Suppressor macrophage treated with lipopolysaccharide for 1 hour (primary cell): Measurements from ENCODE around the gene ACP7.
"Not testable (repeated sequence)": the region's sequence is repeated elsewhere in the genome, so short reads cannot be mapped to it uniquely, and the experiment has no call there.

Experiments
- DNase-seq, 3 donors: peaks; one replicate each; pipeline ENCODE4 v3.0.0-alpha.2; 2020 to 2022

The ACP7 gene, protein sequence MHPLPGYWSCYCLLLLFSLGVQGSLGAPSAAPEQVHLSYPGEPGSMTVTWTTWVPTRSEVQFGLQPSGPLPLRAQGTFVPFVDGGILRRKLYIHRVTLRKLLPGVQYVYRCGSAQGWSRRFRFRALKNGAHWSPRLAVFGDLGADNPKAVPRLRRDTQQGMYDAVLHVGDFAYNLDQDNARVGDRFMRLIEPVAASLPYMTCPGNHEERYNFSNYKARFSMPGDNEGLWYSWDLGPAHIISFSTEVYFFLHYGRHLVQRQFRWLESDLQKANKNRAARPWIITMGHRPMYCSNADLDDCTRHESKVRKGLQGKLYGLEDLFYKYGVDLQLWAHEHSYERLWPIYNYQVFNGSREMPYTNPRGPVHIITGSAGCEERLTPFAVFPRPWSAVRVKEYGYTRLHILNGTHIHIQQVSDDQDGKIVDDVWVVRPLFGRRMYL

DNA sequence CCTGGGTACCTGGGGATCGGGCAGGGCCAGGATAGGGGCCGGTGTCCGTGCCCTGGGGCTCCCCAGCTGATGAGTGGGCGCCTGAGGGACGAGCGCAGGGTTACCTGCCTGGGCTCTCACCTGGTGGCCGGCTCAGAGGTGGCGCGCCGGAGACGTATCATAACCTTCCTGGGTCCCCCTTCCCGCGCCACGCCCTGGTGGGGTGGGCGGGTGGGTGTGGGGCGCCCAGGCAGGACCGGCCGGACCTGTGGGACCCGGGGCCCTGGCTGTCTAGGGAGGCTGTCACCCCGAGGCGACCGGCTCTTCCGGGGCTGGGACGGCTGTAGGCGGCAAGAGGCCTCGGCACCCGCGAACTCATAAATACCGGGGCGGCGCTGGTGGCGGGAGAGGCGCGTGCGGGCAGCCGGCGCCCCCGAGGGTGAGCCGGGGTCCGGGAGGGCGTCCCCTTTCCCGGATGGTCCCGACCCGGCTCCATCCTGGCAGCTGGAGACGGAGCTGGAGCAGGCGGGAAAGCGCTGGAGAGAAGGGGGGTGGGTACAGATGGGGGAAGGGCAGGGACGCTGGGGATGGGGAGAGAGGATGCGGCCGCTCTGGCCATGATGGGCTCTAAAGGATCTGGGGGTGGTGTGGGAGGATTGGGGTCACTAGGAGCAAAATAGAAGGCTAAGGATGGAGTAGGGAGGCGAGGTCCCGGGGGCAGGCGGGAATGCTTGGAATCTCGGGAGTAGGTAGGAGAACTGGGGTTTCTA lies at the start of gene ACP7:
ACP7 (plus strand) TSS at position 386 of the 749 bp plus-strand sequence. CDS start 902 bp downstream, outside the sequence.
- DNase-seq: no peak

DNA sequence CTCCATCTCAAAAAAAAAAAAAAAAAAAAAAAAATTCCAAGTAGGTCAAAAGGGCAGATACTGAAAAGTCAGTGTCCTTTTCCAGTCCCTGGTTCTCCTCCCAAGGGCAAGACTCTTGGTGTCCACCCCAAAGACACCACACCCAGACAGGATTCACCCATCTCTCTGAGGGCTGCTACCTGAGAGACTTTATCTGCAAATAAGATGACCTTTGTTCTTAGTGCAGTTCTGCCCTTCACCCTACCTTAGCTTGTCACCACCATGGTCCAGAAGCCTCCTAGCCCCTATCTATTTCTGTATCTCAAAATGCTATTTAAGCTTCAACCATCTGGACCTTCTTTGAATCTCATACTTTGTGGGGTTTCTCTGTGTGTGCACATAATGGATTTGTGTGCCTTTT lies 47.6 kb upstream of the ACP7 start:
- no peak for DNase-seq

DNA sequence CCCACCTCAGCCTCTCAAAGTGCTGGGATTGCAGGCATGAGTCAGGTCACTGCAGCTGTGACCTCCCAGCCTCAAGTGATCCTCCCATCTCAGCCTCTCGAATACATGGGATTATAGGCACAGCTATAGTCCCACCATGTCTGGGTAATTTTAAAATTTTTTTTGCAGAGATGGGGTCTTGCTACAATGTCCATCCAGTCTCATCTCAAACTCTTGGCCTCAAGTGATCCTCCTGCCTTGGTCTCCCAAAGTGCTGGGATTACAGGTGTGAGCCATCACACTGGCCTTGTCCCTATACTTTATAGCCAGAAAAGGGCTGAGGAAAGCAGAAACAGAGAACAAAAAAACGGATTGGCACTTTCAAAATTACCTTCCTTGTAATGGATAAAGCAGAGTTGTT lies 47.0 kb upstream of the ACP7 start:
- DNase-seq: no peak

DNA sequence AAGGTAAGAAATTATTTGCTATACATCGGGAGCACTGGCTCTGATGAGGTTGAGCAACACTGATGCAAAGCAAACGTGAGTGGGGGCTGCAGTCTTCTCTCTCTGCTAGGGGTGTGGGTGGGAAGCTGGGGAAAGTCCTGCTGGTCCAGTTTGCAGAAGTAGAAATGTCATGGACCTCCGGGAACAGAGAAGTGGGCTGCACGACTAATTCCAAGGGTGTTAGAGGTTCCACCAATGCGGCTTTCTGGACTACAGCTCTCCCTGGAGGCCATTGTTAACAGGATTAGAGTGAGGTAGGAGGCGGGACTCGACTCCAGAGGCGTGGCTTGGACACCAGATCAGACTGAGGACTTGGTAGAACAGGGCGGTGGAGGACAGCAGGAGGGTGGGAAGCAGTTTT lies 46.1 kb upstream of the ACP7 start:
- peak; percentile 70 to 86 (median 83) for DNase-seq

DNA sequence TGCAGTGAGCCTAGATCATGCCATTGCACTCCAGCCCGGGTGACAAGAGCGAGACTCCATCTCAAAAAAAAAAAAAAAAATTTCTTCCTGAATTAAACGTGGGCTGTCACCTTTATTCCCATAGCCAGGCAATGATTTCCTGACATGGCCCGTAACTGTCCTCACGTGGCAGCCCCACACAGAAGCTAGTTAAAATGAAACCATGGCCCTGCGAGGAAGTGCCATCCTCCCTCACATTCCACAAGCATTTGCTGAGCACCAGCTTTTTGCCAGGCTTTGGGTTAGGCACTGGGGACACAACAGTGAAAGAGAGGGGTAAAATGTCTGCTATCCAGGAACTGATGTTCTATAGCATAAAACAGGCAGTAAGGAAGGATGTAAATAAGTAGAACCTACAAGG lies 38.7 kb upstream of the ACP7 start:
- no peak for DNase-seq

DNA sequence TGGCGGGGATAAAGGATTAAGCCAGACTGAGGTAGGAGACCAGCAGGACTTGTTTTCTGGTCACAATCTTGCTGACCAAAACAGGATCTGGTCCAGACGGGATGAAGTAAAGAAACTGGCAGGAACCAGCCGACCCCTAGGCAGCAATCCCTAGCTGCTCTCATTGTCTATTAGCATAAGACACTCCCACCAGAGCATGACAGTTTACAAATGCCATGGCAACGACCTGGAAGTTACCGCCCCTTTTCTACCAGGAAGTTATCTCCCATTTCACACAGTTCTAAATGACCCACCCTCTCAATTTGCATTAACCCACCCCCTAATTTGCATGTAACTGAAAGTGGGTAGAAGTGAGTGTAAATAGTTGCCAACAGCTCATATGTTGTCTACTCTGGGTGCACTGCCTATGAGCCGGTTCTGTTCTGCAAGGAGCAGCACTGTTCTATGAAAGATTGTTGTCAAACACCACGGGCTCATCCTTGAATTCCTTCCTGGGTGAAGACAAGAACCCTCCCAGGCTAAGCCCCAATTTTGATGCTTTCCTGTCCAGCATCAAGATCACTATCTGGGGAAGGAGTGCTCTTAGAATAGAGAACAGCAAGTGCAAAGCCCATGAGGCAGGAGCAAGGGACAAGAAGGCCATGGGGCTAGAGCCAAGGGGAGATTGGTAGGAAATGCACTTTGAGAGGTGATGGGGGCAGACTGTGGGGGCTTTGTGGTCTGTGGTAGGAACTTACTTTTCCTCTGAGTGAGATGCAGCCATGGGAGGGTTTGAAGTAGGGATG lies 37.9 kb upstream of the ACP7 start:
- peak in 1 of 3 donors; percentile 7 for DNase-seq

DNA sequence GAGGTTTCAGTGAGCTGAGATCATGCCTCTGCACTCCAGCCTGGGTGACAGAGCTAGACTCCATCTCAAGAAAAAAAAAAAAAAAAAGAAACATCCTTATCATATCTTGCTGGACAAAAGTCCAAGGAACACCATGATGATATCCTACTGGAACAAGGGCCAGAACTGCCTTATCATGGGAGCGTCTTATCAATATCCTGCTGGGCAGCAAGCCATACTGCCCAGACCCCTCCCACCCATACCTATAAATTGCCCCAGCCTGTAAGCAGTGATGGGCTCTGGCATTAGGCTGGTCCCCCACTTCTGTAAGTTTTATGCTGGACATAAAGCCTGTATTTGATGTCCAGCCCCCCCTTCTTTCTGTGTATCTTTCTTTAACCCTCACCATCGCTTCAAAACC lies 37.1 kb upstream of the ACP7 start:
- no peak for DNase-seq

DNA sequence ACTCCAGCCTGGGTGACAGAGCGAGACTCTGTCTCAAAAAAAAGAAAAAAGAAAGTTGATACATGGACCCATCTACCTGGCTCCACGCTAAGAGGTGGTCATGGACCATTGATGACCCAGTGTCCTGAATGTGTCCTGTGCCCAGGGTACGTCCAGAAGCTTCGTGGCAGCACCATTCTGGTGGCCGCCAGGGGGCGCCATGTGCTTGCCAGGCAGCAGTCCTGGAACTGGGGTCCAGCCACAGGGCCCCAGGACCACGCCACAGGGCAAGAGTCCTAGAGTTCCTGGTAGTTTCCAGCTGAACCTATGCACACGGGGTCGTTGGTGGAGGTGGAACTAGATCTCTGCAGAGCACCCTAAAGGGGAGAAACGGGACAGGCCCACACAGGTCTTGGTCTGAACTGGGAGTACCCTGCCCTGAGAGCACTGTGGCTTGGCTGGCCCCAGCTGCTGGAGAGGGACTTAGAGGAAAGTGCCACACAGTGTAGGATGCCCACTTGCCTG lies 31.9 kb upstream of the ACP7 start:
- peak; percentile 60 to 85 (median 69) for DNase-seq

DNA sequence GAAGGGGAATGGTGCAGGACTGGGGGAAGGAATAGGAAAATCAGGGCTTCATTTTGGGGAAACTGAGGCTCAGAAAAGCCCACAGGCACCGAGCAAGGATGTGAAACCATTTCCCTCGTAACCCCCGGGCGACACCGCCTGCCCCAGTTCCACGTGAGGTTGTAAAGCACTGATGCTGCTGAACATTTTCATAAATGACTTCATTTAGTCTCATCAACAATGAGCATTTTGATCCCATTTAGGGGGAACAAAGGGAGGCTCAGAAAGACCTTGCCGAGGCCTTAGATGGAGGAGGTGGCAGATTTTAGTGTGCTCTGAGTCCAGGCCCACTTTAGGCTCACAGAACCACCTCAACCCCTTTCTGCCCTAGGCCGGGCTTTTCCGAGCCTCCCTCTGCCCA lies 31.3 kb upstream of the ACP7 start:
- DNase-seq: no peak

DNA sequence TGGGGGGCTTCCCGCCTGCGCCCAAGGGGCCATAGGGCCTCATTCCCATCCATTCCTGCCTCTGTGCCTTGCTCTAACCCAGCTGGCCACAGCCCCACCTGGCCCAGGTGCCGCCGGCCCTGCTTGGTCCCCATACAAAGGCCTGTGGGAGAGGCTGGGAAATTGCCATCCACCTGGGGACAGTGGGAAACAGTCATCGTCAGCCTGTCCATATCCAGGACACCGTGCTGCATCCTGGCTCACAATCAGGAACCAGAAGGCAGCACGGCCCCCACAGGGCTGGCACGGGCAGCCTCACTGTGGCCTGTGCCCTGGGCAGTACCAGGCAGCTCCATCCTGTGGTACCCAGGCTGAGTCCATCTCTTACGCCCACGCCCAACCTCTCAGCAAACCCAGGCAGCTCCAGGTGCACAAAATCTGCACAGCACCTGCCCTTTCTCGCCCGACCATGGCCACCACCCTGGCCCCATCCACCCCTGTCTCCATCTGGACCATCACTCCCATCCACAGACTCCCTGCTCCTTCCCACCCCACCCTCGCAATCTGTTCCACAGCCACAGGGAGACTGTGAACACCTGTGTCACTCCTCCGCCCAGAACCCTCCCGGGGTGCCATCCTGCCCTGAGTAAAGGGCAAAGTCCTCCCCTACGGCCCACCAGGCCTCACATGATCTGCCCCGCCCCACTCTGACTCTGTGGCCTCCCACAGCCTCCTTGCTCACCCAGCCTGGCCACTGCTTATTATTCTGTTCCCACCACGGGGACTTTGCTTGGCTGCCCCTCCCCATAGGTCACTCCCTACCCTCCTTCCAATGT lies 30.7 kb upstream of the ACP7 start:
- DNase-seq: no peak

DNA sequence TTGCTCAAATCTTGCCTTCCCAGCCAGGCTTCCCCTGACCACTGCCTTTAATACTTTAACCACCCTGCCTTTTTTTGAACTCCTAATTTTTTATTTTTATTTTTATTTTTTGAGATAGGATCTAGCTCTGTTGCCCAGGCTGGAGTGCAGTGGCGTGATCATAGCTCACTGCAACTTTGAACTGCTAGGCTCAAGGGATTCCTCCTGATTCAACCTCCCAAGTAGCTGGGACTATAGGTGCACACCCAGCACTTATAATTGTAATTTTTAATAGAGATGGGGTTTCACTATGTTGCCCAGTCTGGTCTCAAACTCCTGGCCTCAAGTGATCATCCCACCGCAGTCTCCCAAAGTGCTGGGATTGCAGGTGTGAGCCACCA lies 30.1 kb upstream of the ACP7 start:
- no peak for DNase-seq

DNA sequence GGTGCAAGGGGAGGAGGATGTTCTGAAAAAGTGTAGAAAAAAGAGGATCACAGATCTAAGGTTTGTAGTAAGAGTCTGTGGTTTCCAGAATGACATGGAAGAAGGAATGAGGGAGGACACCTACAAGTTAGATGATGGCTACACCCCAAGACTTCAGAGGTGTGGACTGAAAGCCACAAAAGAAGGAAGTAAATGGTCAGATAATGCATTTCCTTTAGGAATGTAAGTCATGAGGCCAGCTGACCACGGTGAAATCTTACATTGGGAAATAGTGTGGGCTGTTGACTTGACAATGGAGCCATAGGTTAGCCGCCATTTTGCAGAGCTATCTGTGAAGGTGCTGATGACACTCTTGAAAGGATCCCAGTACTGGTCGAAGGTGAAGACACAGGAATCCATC lies 26.6 kb upstream of the ACP7 start:
- DNase-seq: no peak

DNA sequence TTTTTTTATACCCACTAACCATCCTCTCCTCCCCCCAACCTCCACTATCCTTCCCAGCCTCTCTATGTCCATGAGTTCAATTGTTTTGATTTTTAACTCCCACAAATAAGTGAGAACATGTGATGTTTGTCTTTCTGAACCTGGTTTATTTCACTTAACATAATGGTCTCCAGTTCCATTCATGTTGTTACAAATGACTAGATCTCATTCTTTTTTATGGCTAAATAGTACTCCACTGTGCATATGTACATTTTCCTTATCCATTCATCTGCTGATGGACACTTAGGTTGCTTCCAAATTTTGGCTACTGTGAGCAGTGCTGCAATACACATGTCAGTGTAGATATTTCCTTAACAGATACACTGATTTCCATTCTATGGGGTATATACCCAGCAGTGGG lies 24.9 kb upstream of the ACP7 start:
- no peak for DNase-seq

DNA sequence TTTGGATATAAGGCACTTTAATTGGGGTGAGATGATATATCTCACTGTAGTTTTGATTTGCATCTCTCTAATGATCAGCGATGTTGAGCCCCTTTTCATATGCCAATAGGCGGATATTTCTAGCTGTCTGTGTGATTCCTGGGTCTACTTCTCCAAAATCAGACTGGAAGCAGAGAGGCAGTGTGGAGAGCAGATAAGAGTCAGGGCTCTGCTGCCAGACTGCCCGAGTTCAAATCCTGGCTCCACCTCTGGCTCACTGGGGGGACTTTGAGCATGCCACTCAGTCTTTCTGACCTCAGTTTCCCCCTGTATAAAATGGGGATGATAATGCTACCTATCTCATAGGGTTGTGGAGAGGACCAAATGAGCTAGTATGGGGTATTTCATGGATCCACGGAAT lies 24.0 kb upstream of the ACP7 start:
- no peak for DNase-seq

DNA sequence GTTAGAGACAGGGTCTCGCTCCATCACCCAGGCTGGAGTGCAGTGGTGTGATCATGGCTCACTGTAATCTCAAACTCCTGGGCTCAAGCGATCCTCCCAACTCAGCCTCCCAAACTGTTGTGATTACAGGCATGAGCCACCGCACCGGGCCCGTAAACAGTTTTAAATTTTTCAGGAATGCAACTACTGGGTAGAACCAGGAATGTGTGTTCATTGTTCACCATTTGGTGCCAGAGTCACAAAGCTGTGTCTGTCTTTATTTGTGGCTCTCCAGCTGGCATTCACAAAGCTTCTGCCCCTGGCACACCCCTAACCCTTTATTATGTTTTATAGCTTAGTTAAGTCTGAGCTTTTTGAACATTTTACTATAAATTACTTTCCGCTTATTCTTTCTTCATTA lies 19.8 kb upstream of the ACP7 start:
- no peak for DNase-seq

DNA sequence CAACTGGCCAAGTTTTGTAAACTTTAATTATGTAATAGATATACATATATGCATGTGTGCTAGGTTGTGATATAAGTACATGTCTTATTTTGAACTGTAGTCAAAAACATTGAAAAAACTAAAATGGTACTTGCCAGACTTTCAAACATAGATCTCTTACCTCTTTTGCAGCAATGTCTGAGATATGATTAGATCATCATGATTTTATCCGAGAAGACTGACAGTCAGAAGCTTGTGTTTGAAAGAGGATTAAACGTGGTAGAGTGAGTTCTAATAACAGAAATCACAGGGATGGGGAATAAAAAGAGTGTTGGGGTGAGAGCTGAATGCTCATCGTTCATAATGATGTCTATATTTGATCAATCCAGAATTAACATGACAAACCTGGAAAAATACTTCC lies 18.2 kb upstream of the ACP7 start:
- DNase-seq: no peak

DNA sequence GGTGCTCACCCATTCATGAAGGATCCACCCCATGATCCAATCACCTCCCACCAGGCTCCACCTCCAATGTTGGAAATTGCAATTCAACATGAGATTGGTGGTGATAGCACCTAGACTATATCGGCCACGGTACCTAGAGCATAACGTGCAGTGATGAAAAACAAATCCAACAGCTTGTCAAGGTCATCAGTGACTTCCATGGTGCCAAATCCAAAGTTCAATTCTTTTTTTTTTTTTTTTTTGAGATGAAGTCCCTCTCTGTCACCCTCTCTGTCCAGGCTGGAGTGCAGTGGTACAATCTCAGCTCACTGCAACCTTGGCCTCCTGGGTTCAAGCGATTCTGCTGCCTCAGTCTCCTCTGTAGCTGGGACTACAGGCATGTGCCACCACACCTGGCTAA lies 17.1 kb upstream of the ACP7 start:
- no peak for DNase-seq

DNA sequence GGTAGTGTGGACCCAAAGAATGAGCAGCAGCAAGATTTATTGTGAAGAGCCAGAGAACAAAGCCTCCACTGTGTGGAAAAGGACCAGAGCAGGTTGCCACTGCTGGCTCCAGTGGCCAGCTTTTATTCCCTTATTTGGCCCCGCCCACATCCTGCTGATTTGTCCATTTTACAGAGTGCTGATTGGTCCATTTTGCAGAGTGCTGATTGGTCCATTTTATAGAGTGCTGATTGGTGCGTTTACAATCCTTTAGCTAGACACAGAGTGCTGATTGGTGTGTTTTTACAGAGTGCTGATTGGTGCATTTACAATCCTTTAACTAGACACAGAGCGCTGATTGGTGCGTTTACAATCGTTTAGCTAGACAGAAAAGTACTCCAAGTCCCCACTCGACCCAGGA lies 15.9 kb upstream of the ACP7 start:
- DNase-seq: not testable (repeated sequence)

DNA sequence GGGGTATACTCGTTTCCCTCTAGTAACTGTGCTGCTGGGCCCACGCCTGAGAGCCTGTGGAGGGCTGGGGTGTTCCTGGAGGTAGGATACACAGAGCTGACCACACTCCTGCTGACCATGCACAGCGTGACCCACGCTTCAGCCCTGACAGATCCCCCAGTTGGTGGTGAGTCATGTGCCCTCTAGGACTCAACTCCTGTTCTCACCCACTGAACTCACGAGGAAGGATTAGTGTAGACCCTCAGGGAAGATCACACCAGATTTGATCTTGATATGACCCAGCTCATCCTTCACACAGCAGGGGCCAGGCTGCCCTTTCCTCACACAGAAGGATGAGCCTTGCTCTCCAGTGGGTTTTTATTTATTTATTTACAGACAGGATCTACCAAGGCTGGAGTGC lies 13.3 kb upstream of the ACP7 start:
- no peak for DNase-seq

DNA sequence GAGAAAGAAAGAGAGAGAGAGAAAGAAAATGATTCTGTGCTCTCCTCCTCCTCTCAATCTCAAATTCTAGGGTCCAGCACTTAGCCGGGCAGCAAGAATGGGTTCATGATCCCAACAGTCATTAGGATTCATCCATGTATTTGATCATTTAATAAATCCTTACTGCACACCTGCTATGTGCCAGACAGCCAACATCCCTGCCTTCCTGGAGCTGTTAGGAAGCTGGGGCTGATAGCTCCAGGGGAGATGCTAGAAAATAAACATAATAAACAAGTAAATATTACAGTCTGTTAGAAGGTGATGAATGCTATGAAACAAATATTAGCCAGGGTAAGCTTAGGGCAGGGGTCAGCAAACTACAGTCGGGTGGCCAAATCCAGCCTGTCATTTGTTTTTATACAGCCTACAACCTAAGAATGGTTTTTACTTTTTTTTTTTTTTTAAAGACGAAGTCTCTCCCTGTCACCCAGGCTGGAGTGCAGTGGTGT lies 9.9 kb upstream of the ACP7 start:
- DNase-seq: no peak

DNA sequence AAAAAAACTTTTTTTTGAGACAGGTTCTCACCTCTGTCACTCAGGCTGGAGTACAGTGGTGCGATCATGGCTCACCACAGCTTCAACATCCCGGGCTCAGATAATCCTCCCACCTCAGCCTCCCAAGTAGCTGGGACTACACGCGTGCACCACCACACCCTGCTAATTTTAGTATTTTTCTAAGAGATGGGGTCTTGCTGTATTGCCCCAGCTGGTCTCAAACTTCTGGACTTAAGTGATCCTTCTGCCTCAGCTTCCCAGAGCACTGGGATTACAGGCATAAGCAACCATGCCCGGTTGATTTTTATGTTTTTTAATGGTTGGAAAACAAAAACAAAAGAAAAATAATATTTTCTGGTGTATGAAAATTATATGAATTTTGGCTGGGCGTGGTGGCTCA lies 9.2 kb upstream of the ACP7 start:
- DNase-seq: no peak

DNA sequence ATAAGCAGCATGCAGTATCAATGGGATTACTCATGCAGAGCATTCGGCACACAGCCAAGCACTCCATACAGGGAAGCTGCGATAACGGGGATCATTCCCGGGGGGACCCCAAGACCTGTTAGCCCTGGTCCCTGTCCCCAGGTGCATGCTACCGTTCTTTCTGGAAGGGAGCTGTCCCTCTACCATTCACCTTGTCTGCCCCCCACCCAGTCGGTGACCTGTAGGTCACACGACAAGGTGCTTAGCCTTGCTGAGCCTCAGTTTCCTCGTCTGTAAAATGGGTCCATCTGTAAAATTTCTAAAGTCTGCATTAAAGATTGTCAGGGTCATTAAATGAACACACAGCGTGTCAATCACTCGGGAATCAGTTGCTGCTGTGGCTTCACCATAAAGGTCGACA lies 6.8 kb upstream of the ACP7 start:
- DNase-seq: no peak
